Measurements from ENCODE around the gene SLC4A3.

The SLC4A3 gene

GRCh38 chr2:219622472-219622871 is 5.0 kb upstream of the SLC4A3 start:
- Histone ChIP-seq H3K4me1 (ENCODE audit: control insufficient read depth in 1 of 2, insufficient read depth in 2 of 2, low read length in 2 of 2) (no peaks in the 10 kb centered on the region), H3K27me3 (ENCODE audit: control insufficient read depth in 1 of 2, insufficient read depth in 2 of 2, low read length in 2 of 2) (peaks cover 7 to 11% of the 10 kb centered on the region in 2 donors), H3K36me3 (ENCODE audit: control insufficient read depth in 1 of 2, insufficient read depth in 2 of 2, low read length in 2 of 2) (no peaks in the 10 kb centered on the region), H3K9me3 (ENCODE audit: control insufficient read depth in 1 of 2, low read length in 2 of 2) (no peaks in the 10 kb centered on the region), H3K27ac (ENCODE audit: low read depth, low read length) (no peak overlapping the region), H3K4me3 (ENCODE audit: low read depth in 1 of 2, low read length in 2 of 2) (no peak overlapping the region), H3K9ac (ENCODE audit: low read depth in 1 of 2, low read length in 2 of 2) (no peak overlapping the region)

GRCh38 chr2:219624565-219624964 is 2.9 kb upstream of the SLC4A3 start:
- Histone ChIP-seq H3K4me1 (ENCODE audit: control insufficient read depth in 1 of 2, insufficient read depth in 2 of 2, low read length in 2 of 2) (no peaks in the 10 kb centered on the region), H3K4me3 (ENCODE audit: low read depth in 1 of 2, low read length in 2 of 2) (no peak overlapping the region), H3K9ac (ENCODE audit: low read depth in 1 of 2, low read length in 2 of 2) (no peak overlapping the region), H3K9me3 (ENCODE audit: control insufficient read depth in 1 of 2, low read length in 2 of 2) (no peaks in the 10 kb centered on the region), H3K27me3 (ENCODE audit: control insufficient read depth in 1 of 2, insufficient read depth in 2 of 2, low read length in 2 of 2) (peaks cover 7 to 18% of the 10 kb centered on the region in 2 donors), H3K36me3 (ENCODE audit: control insufficient read depth in 1 of 2, insufficient read depth in 2 of 2, low read length in 2 of 2) (no peaks in the 10 kb centered on the region), H3K27ac (ENCODE audit: low read depth, low read length) (no peak overlapping the region)

DNA sequence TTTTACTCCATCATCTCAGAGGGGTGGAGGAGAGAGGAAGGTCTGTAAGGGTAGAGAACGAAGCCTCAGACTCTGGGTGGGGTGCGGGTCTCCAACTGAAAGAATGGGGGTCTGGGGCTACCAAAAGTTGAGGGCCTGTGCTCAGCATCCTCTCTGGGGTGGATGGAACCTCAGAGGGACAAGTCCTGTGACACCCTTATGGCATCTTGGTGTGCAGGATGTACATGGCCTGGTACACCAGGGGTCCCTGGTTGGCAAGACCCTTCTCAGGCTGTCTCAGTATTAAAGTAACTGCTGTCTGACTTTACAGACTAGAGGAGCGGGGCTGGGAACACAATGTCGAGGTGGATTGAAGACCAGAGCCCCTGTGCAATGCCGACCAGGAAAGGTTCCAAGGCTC is 2.3 kb upstream of the SLC4A3 start:
- Histone ChIP-seq H3K4me3 (ENCODE audit: low read depth in 1 of 2, low read length in 2 of 2) (no peak overlapping the region), H3K9ac (ENCODE audit: low read depth in 1 of 2, low read length in 2 of 2) (no peak overlapping the region), H3K4me1 (ENCODE audit: control insufficient read depth in 1 of 2, insufficient read depth in 2 of 2, low read length in 2 of 2) (no peaks in the 10 kb centered on the region), H3K36me3 (ENCODE audit: control insufficient read depth in 1 of 2, insufficient read depth in 2 of 2, low read length in 2 of 2) (no peaks in the 10 kb centered on the region), H3K27ac (ENCODE audit: low read depth, low read length) (no peak overlapping the region), H3K9me3 (ENCODE audit: control insufficient read depth in 1 of 2, low read length in 2 of 2) (no peaks in the 10 kb centered on the region), H3K27me3 (ENCODE audit: control insufficient read depth in 1 of 2, insufficient read depth in 2 of 2, low read length in 2 of 2) (peaks cover 7 to 18% of the 10 kb centered on the region in 2 donors)

DNA sequence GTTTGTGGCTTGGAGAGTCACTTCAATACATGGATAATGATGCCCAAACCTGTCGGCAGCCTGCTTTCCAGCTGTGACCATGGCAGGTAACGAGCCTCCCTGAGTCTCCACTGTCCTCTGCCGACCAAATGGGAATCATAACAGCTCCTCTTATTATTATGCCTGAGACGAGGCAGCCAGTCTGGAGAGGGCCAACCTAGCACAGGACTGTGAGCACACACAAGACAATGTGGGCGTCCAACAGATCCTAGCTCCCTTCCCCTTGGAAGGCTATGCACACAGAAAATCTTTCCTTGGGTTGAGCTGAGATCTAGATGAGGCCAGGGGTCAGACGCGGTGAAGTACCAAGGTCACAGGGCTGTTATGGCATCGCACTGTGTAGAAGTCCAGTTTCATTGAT is 890 bp upstream of the SLC4A3 start:
- no peak overlapping the region for H3K4me3 ChIP-seq (ENCODE audit: low read depth in 1 of 2, low read length in 2 of 2)
- no peaks in the 10 kb centered on the region for H3K9me3 ChIP-seq (ENCODE audit: control insufficient read depth in 1 of 2, low read length in 2 of 2)
- no peak overlapping the region for H3K9ac ChIP-seq (ENCODE audit: low read depth in 1 of 2, low read length in 2 of 2)
- H3K36me3 ChIP-seq (ENCODE audit: control insufficient read depth in 1 of 2, insufficient read depth in 2 of 2, low read length in 2 of 2): no peaks in the 10 kb centered on the region
- H3K27ac ChIP-seq (ENCODE audit: low read depth, low read length): no peak overlapping the region
- no peaks in the 10 kb centered on the region for H3K4me1 ChIP-seq (ENCODE audit: control insufficient read depth in 1 of 2, insufficient read depth in 2 of 2, low read length in 2 of 2)
- peaks cover 7 to 18% of the 10 kb centered on the region in 2 donors for H3K27me3 ChIP-seq (ENCODE audit: control insufficient read depth in 1 of 2, insufficient read depth in 2 of 2, low read length in 2 of 2)

DNA sequence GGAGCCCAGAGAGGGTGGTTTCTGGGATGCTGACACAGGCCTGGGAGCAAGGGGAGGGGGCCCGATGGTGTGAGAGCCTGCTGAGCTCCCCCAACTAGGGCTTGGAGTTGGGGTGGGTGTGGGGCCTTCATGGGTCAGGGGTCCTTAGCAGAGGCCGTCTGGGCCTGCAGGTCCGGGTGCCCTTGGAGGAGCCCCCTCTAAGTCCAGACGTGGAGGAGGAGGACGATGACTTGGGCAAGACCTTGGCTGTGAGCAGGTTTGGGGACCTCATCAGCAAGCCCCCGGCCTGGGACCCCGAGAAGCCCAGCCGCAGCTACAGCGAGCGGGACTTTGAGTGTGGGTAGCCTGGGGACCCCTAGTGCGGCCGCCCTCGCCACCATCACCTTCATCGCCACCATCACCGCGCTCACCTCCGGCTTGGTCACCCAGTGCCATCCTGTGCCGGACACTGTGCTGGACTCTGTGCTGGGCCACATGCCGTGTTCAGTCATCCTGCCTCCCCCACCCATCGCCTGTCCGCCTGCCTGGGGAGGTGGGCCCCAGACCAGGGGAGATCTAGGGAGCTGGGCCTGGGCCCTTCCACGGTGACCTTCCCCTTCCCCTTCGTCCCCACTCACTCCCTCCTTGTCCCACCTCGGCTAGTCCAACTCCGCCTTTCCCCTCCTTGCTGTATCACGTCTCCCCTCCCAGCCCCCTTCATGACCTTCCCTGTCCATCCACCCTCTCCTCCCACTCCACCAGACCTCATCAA is 980 bp downstream of the SLC4A3 start:
- no peak overlapping the region for H3K27ac ChIP-seq (ENCODE audit: low read depth, low read length)
- no peaks in the 10 kb centered on the region for H3K9me3 ChIP-seq (ENCODE audit: control insufficient read depth in 1 of 2, low read length in 2 of 2)
- H3K27me3 ChIP-seq (ENCODE audit: control insufficient read depth in 1 of 2, insufficient read depth in 2 of 2, low read length in 2 of 2): peaks cover 7 to 18% of the 10 kb centered on the region in 2 donors
- H3K9ac ChIP-seq (ENCODE audit: low read depth in 1 of 2, low read length in 2 of 2): no peak overlapping the region
- H3K4me1 ChIP-seq (ENCODE audit: control insufficient read depth in 1 of 2, insufficient read depth in 2 of 2, low read length in 2 of 2): no peaks in the 10 kb centered on the region
- H3K4me3 ChIP-seq (ENCODE audit: low read depth in 1 of 2, low read length in 2 of 2): no peak overlapping the region
- H3K36me3 ChIP-seq (ENCODE audit: control insufficient read depth in 1 of 2, insufficient read depth in 2 of 2, low read length in 2 of 2): no peaks in the 10 kb centered on the region

- H3K4me3 ChIP-seq (ENCODE audit: low read depth in 1 of 2, low read length in 2 of 2): no peak overlapping the region
- H3K27ac ChIP-seq (ENCODE audit: low read depth, low read length): no peak overlapping the region
- H3K36me3 ChIP-seq (ENCODE audit: control insufficient read depth in 1 of 2, insufficient read depth in 2 of 2, low read length in 2 of 2): no peaks in the 10 kb centered on the region
- H3K4me1 ChIP-seq (ENCODE audit: control insufficient read depth in 1 of 2, insufficient read depth in 2 of 2, low read length in 2 of 2): no peaks in the 10 kb centered on the region
- H3K9ac ChIP-seq (ENCODE audit: low read depth in 1 of 2, low read length in 2 of 2): no peak overlapping the region
- peaks cover 7 to 18% of the 10 kb centered on the region in 2 donors for H3K27me3 ChIP-seq (ENCODE audit: control insufficient read depth in 1 of 2, insufficient read depth in 2 of 2, low read length in 2 of 2)
- no peaks in the 10 kb centered on the region for H3K9me3 ChIP-seq (ENCODE audit: control insufficient read depth in 1 of 2, low read length in 2 of 2)
These were observed 1.8 kb downstream of the SLC4A3 start for GRCh38 chr2:219628986-219629901.

DNA sequence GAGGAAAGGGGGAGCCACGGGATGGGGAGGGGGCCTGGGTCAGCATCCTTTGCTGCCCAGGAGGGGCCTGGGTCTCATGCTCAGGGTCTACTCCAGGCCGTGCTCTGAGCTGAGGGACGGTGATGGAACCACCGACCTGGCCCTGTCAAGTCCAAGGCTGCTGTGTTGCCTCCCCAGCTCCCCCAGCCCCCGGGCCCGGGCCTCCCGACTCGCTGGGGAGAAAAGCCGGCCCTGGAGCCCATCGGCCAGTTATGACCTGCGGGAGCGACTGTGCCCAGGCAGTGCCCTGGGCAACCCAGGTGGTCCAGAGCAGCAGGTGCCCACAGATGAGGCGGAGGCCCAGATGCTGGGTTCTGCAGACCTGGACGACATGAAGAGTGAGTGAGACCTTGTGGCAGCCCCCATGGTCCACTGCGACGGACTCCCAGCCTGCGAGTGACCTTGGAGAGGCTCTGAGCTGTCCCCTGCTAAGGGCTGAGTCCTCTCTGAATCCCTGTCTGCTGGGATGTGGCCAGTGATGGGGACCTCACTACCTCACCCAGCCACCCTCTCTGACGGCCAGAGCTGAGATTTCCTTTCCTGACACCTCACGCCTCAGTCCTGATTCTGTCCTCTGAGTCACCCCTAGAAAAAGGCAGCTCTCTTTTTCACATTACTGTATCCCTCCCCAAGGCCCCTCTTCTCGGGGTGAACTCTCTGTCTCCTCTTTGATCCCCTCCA is 2.7 kb downstream of the SLC4A3 start:
- Histone ChIP-seq H3K36me3 (ENCODE audit: control insufficient read depth in 1 of 2, insufficient read depth in 2 of 2, low read length in 2 of 2) (no peaks in the 10 kb centered on the region), H3K4me1 (ENCODE audit: control insufficient read depth in 1 of 2, insufficient read depth in 2 of 2, low read length in 2 of 2) (no peaks in the 10 kb centered on the region), H3K27me3 (ENCODE audit: control insufficient read depth in 1 of 2, insufficient read depth in 2 of 2, low read length in 2 of 2) (peaks cover 7 to 17% of the 10 kb centered on the region in 2 donors), H3K9me3 (ENCODE audit: control insufficient read depth in 1 of 2, low read length in 2 of 2) (no peaks in the 10 kb centered on the region), H3K4me3 (ENCODE audit: low read depth in 1 of 2, low read length in 2 of 2) (no peak overlapping the region), H3K27ac (ENCODE audit: low read depth, low read length) (no peak overlapping the region), H3K9ac (ENCODE audit: low read depth in 1 of 2, low read length in 2 of 2) (no peak overlapping the region)

GRCh38 chr2:219630770-219631405 is 3.5 kb downstream of the SLC4A3 start:
- Histone ChIP-seq H3K9ac (ENCODE audit: low read depth in 1 of 2, low read length in 2 of 2) (no peak overlapping the region), H3K9me3 (ENCODE audit: control insufficient read depth in 1 of 2, low read length in 2 of 2) (no peaks in the 10 kb centered on the region), H3K4me1 (ENCODE audit: control insufficient read depth in 1 of 2, insufficient read depth in 2 of 2, low read length in 2 of 2) (no peaks in the 10 kb centered on the region), H3K36me3 (ENCODE audit: control insufficient read depth in 1 of 2, insufficient read depth in 2 of 2, low read length in 2 of 2) (no peaks in the 10 kb centered on the region), H3K27ac (ENCODE audit: low read depth, low read length) (no peak overlapping the region), H3K27me3 (ENCODE audit: control insufficient read depth in 1 of 2, insufficient read depth in 2 of 2, low read length in 2 of 2) (peaks cover 7 to 13% of the 10 kb centered on the region in 2 donors), H3K4me3 (ENCODE audit: low read depth in 1 of 2, low read length in 2 of 2) (no peak overlapping the region)

DNA sequence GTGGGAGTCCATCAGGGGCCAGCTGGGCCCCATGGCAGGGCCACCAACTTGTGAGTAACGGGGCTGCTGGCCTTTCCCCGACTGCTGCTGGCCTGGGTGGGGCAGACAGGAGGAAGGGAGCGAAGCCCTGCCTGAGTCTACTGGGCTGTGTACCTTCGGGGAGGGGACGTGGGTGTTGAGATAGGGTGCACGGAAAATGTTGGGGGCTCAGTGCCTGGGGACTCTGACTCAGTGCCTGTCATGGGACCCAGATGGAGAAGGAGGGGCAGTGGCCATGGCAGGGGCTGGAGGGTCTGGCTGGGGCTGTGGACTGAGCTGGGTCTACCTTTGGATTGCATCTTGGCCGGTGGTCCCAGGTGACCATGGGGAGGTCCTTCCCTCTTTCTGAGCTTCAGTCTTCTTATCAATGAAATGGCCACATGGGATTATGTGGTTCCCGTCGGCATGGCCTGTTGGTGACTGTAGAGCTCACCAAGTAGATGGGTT is 4.0 kb downstream of the SLC4A3 start:
- H3K9me3 ChIP-seq (ENCODE audit: control insufficient read depth in 1 of 2, low read length in 2 of 2): no peaks in the 10 kb centered on the region
- H3K4me3 ChIP-seq (ENCODE audit: low read depth in 1 of 2, low read length in 2 of 2): no peak overlapping the region
- no peak overlapping the region for H3K27ac ChIP-seq (ENCODE audit: low read depth, low read length)
- peaks cover 7 to 13% of the 10 kb centered on the region in 2 donors for H3K27me3 ChIP-seq (ENCODE audit: control insufficient read depth in 1 of 2, insufficient read depth in 2 of 2, low read length in 2 of 2)
- no peaks in the 10 kb centered on the region for H3K4me1 ChIP-seq (ENCODE audit: control insufficient read depth in 1 of 2, insufficient read depth in 2 of 2, low read length in 2 of 2)
- no peak overlapping the region for H3K9ac ChIP-seq (ENCODE audit: low read depth in 1 of 2, low read length in 2 of 2)
- no peaks in the 10 kb centered on the region for H3K36me3 ChIP-seq (ENCODE audit: control insufficient read depth in 1 of 2, insufficient read depth in 2 of 2, low read length in 2 of 2)

Data from duodenal mucosa (tissue), 2 donors.